K562 (cell line): ENCODE measurements around the gene MRTFB. TPM values are rescaled to one million over a fixed set of nuclear protein-coding genes. Genes with fewer than 3 reads are reported as not detected.

ENCODE experiments used
- CREB3L1 ChIP-seq: fragments of 450-650 bp; IDR thresholded peaks from 2 replicates; pipeline ENCODE4 v1.6.1; 2014; ENCODE audit warnings: low read depth, mild to moderate bottlenecking, moderate library complexity, borderline replicate concordance
- E2F5 ChIP-seq: sonication (generic); formaldehyde crosslinking; IDR thresholded peaks from 2 replicates; pipeline ENCODE4 v1.8.0; 2022; ENCODE audit warnings: mild to moderate bottlenecking, missing genetic modification reagents
- E2F8 ChIP-seq: fragments of 450-650 bp; IDR thresholded peaks from 2 replicates; pipeline ENCODE4 v1.7.1; 2018; ENCODE audit warnings: mild to moderate bottlenecking, low read depth; ENCODE audit not compliant: partially characterized antibody
- FOSL1 ChIP-seq: fragments of 200-800 bp; sonication (Bioruptor generic); conservative IDR thresholded peaks from 2 replicates; pipeline ENCODE4 v1.6.1; 2016; ENCODE audit warnings: missing genetic modification characterization, missing compliant biosample characterization
- FOXJ3 ChIP-seq: sonication (generic); formaldehyde crosslinking; IDR thresholded peaks from 2 replicates; pipeline ENCODE4 v1.4.0; 2020; ENCODE audit warnings: mild to moderate bottlenecking, missing genetic modification reagents
- HMGXB4 ChIP-seq: sonication (generic); formaldehyde crosslinking; IDR thresholded peaks from 2 replicates; pipeline ENCODE4 v1.8.1; 2023; ENCODE audit warnings: mild to moderate bottlenecking, missing genetic modification reagents
- MITF ChIP-seq: IDR thresholded peaks from 2 replicates; pipeline ENCODE4 v1.6.1; 2014; ENCODE audit warnings: antibody characterized with exemption
- SAP30 ChIP-seq: fragments of 200-600 bp; sonication (generic); IDR thresholded peaks from 2 replicates; pipeline ENCODE4 v1.6.1; 2012; ENCODE audit warnings: borderline replicate concordance, low read depth, mild to moderate bottlenecking, moderate library complexity, low read length, control low read depth, inconsistent platforms; ENCODE audit not compliant: insufficient read depth, poor library complexity, severe bottlenecking
- SMAD2 ChIP-seq: fragments of 150-350 bp; IDR thresholded peaks from 2 replicates; pipeline ENCODE4 v1.6.1; 2014; ENCODE audit warnings: low read depth, mild to moderate bottlenecking, low read length
- TEAD2 ChIP-seq: fragments of 450-650 bp; IDR thresholded peaks from 2 replicates; pipeline ENCODE4 v1.6.1; 2016; ENCODE audit warnings: missing genetic modification characterization, control low read depth, missing compliant biosample characterization
- ZNF347 ChIP-seq: fragments of 450-650 bp; formaldehyde crosslinking; IDR thresholded peaks from 2 replicates; pipeline ENCODE4 v1.4.0; 2020; ENCODE audit warnings: low read depth, mild to moderate bottlenecking, moderate library complexity
- ZNF589 ChIP-seq: fragments of 200-800 bp; sonication (Bioruptor generic); IDR thresholded peaks from 2 replicates; pipeline ENCODE4 v1.6.1; 2016; ENCODE audit warnings: low read depth, missing genetic modification characterization, missing compliant biosample characterization
- ZNF717 ChIP-seq: fragments of 250-450 bp; sonication (Bioruptor Pico); IDR thresholded peaks from 2 replicates; pipeline ENCODE4 v1.5.0; 2021
- ZNF77 ChIP-seq: fragments of 250-450 bp; sonication (Bioruptor Pico); IDR thresholded peaks from 2 replicates; pipeline ENCODE4 v1.5.0; 2020
- ZSCAN32 ChIP-seq: fragments of 450-650 bp; formaldehyde crosslinking; IDR thresholded peaks from 2 replicates; pipeline ENCODE4 v1.4.0; 2020; ENCODE audit warnings: mild to moderate bottlenecking, moderate library complexity
- polyA plus RNA-seq, 8 experiments: library from polyadenylated mRNA; depleted of rRNA in 4 of 8; stranded (reverse) in 5 of 8; unstranded in 3 of 8; fragments of >200 nt; fragmentation: Nextera tagmentation in 2 of 8; fragmentation: Illumina TruSeq in 1 of 8; extraction: Ambion mirVana in 2 of 8; extraction: Trizol in 1 of 8; gene quantifications; 2 replicates each; pipeline versions ENCODE4 v1.2.1 to v1.2.3, GENCODE V29; 2011 to 2014; ENCODE audit warnings: inconsistent platforms in 1 of 8, missing spikeins in 1 of 8
- total RNA-seq, 7 experiments: library from RNA; depleted of rRNA in 6 of 7; stranded (reverse); fragments of >200 nt in 6 of 7; fragmentation: Illumina TruSeq in 2 of 7; extraction: Trizol in 2 of 7; gene quantifications; 2 replicates each; pipeline versions ENCODE4 v1.2.1 to v1.2.3, GENCODE V29; 2011 to 2021; ENCODE audit warnings: low replicate concordance in 1 of 7
- TF ChIP-seq, protein P1 (sequence below): fragments of 250-450 bp; sonication (Bioruptor Pico); IDR thresholded peaks from 2 replicates; pipeline ENCODE4 v1.8.0; 2021; ENCODE audit warnings: moderate library complexity, mild to moderate bottlenecking, inconsistent platforms

Gene MRTFB
- total and polyA plus RNA-seq, 9 of the 15 experiments (the other 6 are each of a cell fraction or from before 2014, with no cell fraction given), result 2.2 to 12.7 (median 7.0) TPM

DNA sequence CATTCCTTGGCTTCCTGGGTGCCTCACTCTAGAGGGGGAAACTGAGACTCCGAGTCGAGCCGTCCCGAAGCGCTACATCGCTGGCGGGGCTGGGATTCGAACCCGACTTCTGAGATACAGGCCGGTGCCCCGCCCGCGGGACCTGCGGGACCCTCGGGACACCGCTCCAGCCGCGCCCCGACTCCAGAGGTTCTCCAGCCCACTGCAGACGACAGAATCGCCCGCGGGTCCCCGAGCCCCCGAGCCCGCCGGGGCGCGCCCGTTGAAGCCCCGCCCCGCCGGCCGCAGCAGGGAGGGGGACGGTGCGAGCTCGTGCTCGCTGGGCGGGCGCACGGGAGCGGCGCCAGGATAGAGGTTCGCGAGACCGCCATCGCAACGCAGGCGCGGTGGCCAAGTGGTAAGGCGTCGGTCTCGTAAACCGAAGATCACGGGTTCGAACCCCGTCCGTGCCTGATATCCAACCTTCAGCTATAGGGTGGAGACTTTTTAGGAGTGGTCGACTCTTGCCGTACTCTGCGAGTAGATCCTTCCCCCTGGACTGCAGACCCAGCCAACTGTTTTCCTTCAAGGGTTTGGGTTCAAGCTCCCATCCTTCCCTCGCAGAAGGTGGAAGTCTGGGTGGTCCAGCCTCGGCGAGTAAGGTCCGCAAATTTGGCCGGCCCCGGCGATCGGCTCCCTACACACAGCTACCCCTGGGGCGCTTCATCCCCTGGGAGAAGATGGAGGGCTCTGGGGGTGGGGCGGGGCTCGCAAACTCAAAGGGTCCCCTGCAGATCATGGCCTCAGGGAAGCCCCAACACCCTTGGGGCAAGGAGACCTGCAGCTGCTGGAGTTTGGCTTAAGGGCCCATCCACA, 214.6 kb downstream of the MRTFB start (continued):
- TF ChIP-seq, protein P1, sequence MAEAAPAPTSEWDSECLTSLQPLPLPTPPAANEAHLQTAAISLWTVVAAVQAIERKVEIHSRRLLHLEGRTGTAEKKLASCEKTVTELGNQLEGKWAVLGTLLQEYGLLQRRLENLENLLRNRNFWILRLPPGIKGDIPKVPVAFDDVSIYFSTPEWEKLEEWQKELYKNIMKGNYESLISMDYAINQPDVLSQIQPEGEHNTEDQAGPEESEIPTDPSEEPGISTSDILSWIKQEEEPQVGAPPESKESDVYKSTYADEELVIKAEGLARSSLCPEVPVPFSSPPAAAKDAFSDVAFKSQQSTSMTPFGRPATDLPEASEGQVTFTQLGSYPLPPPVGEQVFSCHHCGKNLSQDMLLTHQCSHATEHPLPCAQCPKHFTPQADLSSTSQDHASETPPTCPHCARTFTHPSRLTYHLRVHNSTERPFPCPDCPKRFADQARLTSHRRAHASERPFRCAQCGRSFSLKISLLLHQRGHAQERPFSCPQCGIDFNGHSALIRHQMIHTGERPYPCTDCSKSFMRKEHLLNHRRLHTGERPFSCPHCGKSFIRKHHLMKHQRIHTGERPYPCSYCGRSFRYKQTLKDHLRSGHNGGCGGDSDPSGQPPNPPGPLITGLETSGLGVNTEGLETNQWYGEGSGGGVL (CRISPR knock-in tag), result no peak
- TF ChIP-seq ZNF589 (CRISPR knock-in tag), result no peak
- no peak for TF ChIP-seq E2F8
- peak; percentile 59; the same call in 1 of the 2 replicates for TF ChIP-seq MITF
- no peak for TF ChIP-seq ZNF717 (CRISPR knock-in tag)
- no peak for TF ChIP-seq SAP30
- no peak; the same call in 1 of the 2 replicates for TF ChIP-seq FOSL1
- TF ChIP-seq SMAD2, result no peak
- TF ChIP-seq FOXJ3, result no peak
- TF ChIP-seq ZNF77, result no peak
- TF ChIP-seq ZSCAN32, result no peak
- TF ChIP-seq TEAD2, result no peak
- TF ChIP-seq E2F5 (CRISPR knock-in tag), result 0 out of 2 replicates have a peak, but pooled peaks have one; percentile 42
- no peak for TF ChIP-seq ZNF347 (CRISPR knock-in tag)
- TF ChIP-seq CREB3L1, result no peak
- TF ChIP-seq HMGXB4, result peak; percentile 99
